ENCODE data around the gene LMLN.

DNA sequence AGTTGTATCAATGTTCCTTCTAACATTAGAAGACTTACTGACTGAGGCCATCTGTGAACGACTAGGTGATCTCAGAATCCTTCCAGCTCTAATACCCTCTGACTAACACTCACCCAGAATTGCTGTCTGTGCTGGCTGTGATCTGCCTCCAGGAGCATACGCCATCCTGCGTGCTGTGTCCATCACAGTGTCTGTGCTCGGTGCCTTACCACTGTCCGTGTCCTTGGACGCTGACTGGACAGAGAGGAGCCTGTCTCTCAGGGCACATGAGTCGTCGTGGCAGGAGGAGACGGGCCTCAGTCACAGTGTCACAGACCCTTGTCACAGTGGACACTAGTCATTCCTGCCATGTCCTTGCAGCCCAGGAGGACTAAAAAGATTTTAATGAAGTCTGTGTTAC lies 83.1 kb downstream of the LMLN start:
- TF ChIP-seq, protein P1, sequence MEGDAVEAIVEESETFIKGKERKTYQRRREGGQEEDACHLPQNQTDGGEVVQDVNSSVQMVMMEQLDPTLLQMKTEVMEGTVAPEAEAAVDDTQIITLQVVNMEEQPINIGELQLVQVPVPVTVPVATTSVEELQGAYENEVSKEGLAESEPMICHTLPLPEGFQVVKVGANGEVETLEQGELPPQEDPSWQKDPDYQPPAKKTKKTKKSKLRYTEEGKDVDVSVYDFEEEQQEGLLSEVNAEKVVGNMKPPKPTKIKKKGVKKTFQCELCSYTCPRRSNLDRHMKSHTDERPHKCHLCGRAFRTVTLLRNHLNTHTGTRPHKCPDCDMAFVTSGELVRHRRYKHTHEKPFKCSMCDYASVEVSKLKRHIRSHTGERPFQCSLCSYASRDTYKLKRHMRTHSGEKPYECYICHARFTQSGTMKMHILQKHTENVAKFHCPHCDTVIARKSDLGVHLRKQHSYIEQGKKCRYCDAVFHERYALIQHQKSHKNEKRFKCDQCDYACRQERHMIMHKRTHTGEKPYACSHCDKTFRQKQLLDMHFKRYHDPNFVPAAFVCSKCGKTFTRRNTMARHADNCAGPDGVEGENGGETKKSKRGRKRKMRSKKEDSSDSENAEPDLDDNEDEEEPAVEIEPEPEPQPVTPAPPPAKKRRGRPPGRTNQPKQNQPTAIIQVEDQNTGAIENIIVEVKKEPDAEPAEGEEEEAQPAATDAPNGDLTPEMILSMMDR (conservative IDR thresholded peaks at IDR 0.05; ENCODE audit: low read length): no peak
- TF ChIP-seq EZH2phosphoT487 (IDR thresholded peaks at IDR 0.05; ENCODE audit: borderline replicate concordance): no peak
